GM12872 (cell line): ENCODE measurements around the gene DNAJB6.

Experiments used
- CTCF ChIP-seq: IDR thresholded peaks from 3 replicates; pipeline ENCODE4 v1.5.1; 2011; ENCODE audit warnings: low read depth, mild to moderate bottlenecking, low read length, moderate library complexity; ENCODE audit not compliant: insufficient read depth

The DNAJB6 gene

GRCh38 chr7:157362729-157363128 is 25.9 kb downstream of the DNAJB6 start:
- TF ChIP-seq CTCF = no peak

GRCh38 chr7:157366722-157367121 is 29.9 kb downstream of the DNAJB6 start:
- TF ChIP-seq CTCF = no peak

GRCh38 chr7:157368955-157369354 is 32.2 kb downstream of the DNAJB6 start:
- no peak for TF ChIP-seq CTCF

- no peak for TF ChIP-seq CTCF
These were observed 33.9 kb downstream of the DNAJB6 start for GRCh38 chr7:157370742-157371141.

GRCh38 chr7:157371296-157371695 is 34.5 kb downstream of the DNAJB6 start:
- TF ChIP-seq CTCF = no peak

GRCh38 chr7:157372300-157373232 is 35.8 kb downstream of the DNAJB6 start:
- no peak for TF ChIP-seq CTCF

- TF ChIP-seq CTCF = no peak
These were observed 36.7 kb downstream of the DNAJB6 start for GRCh38 chr7:157373493-157373892.
